Measurements from ENCODE around the gene TBX3.

The TBX3 gene

DNA sequence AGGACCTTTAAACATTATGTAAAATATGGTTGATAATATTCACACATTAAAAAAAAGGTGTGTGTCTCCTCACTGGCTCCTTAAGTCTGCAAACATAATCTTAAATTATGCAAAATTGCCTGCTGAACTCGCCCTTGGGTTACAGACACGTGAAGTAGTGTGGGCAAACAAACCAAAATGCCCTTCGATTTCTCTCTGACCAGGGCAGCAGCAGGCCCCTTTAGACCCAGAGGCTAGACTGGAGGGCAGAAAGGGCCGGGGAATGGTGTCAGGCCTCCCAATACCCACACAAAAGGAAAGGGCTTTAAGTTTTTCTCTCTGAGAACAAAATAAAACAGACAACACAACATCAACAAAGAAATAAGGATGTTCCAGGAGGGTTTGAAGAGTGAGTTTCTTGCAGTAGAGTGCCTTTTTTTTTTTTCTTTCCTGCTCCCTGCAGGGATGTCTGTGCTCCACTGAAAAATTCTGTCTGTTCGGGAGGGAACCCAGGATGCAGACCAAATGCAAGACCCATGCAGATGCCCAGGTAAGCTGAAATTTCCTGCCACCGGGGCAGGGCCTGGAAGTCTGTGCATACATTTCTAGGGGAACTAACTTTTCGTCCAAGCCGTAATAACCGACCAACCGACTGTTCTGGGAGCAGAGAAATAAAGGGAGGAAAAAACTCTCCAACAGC lies 1.7 kb downstream of the TBX3 start:
- no peak for DNase-seq

DNA sequence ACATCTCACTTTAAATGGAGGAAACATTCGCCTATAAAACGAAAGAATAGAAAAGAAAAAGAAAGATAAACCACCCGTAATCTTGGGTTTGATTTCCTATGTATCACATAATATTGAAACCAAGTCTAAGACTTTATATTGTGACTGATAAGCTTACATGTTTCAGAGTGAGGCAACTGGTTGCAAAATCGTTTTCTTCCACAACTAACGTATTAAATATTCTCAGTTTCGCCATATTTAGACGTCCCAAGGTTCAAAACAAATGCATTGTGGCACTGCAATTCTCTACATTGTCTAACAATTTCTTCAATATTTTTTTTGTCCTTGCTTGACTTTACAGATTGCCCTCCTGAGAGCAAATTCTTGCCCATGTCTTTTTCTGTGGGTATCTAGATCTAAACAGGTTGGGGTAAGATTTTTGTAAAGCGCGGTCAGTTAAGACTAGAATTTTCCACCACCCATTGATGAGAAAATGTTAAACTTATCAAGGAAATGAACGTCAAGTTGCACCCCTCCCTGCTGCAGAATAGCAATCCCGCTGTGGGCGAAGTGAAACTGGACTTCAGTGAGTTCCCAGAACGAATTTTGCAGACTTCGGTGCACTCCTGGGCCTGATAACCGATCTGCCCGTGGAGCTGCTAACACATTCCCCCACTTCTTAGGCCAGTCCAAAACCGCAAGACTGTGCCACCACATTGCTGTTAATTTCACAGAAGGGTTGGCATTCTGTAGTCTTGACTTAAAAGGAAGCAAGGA lies 2.7 kb downstream of the TBX3 start:
- DNase-seq = peak; percentile 46

DNA sequence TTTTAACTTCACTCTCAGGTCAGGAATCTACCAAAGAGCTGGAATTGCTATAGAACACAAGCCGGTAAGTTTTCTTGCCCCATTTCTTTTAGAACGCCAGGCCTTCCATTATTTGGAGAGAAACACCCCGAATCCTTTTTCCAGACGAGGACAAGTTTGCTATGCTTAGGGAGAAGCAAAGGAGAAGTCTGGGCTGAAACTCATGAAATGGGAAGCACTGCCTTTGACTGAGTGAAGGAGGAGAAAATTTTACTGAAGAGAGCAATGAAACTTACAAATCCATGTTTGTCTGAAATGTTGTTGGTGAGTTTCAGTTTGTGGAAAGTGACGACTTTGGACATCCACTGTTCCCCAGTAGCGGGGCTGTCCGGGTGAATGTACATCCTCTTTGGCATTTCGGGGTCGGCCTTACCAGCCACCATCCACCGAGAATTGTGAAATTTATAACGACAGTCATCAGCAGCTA lies 3.3 kb downstream of the TBX3 start:
- DNase-seq = no peak

DNA sequence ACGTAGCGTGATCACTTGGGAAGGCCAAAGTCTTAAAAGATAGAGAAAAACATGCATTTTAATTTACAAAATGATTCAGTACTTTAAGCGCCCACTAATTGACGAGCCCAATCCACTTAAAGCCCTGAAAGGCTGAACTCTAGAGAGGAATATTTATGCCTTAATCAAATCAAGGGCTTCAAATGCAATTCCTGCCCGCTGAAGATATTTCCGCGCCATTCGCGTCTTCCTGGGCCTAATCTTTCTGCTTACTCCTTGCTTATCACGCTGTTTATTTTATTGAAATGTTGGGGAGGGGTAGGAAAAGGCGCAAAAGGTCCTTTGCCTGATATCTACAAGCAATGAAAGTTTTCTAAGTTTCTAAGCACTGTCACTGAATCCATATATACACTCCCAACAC lies 4.0 kb downstream of the TBX3 start:
- DNase-seq = no peak

DNA sequence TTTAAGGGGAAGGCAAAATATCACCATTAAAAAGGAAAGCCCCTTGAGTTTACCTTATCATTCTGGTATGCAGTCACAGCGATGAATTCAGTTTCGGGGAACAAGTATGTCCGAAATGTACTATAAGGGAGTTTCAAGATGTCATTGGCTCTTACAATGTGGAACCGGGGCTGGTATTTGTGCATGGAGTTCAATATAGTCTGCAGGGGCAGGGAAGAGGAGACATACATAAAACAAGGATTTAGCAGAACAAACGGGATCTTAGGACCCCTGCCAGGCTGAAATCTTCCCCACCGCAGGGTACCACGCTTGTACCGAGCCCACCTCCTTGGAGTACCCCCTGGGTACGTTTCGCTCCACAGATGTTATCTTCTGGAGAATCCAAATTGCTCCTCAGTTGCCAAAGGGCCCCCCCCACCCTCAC lies 4.5 kb downstream of the TBX3 start:
- DNase-seq = no peak

DNA sequence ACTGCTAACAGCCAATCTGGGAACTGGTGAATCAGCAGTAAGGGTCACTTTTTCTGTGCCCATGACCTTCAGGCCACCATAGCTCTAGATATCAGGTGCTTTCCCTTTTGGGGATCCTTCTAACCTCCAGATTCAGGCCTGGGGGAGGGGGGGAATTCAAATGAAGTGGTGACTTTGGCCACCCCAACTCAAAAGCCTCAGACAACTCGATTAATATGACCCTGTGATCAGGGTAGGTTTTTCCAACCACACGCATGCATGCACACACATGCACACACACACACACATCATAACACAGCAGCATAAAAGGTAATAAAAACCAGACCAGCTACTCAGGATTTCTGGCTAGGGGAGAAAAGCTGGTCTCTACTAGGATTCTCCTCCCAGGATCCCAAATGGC lies 5.3 kb downstream of the TBX3 start:
- DNase-seq = no peak

DNA sequence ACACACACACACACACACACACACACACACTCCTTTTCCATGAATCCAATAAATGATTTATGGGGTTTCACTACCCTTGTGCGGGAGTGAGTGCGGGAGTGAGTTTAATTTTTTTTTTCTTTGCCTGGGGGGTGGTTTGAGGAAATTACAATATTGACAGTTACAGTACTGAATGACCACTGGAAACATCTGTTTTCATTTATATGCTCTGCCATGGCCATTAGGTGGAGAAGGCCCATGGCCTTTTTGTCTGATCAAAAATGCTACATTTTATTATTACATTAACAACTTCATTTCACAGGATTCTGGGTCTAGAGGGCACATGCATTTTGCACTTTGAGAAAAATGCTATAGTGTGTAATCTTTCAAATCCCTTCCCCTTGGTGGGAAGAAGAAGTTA lies 5.9 kb downstream of the TBX3 start:
- no peak for DNase-seq

DNA sequence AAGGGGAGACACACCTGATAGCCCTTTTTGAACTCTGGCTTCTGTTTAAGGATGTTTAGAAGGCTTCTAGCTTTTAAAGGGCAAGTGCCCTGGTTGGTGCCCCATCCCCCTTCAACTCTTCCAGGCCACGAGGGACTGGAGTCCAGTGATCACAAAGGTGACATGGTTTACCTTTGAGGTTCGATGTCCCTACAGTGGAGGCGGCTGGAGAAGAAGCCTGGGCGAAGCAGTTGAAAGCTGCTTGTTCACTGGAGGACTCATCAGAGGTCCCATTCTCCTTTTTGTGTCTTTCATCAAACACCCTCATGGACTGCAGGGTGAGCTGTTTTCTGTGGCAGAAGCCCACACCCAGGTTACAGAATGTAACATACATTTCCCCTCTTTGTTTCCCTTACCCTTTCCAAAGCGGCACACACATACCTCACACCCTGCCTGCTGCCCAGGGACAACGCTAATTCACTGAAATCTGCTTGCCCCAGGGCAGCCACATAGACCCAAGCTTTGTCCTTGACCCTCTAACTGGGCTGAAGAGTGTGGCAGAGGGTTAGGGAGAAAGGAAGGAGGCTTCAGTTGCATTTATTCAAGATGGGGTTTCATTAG lies 7.7 kb downstream of the TBX3 start:
- no peak for DNase-seq

DNA sequence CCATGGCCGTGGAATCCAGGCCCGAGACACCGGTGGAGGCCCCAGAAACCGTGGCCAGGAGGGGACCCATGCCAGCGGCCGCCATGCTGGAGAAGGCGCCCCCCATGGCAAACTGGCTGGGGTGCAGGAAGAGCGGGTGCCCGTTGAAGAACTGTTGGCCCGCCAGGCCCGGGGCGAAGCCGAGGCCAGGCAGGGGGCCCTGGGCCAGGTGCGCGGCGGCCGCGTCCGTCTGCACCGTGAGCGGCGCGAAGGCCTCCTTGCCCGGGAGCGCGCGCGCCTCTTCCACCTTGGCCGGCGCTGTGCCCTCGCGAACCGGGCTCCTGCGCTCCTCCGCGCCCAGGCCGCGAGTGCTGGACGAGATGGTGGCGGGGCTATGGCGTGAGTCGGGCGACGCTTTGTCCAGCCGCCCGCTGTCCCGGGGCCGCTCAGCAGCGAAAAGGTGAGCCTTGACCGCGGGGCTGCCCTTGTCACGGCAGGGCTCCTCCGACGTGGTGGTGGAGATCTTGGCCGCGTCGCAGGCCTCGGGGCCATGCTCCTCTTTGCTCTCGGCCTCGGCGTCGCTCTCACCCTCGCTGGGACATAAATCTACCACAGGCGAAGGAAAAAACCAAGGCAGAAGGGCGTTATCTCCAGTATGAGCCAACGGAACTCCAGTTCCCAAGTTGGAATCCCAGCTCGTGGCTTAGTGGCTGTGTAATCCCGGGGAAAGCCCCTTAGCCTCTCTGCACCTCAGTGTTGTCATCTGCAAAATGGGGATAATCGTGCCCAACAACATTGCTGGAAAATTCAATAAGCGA lies 9.5 kb downstream of the TBX3 start:
- no peak for DNase-seq

DNA sequence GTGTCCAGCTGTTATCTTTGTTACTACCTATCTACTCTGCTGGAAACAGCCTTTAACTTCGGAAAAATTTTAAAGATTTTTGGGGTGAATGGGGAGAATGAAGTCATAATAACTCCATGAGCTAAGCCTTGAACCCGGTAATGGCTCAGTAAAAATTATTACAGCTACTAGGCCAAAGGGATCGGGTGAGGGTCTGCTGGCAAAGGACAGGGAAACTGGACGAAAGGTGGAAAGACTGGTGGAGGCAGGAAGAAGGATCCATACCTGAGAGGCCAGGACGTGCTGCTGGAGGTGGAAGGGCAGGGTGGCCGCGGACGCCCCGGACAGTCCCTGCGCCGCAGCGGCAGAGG lies 10.1 kb downstream of the TBX3 start:
- DNase-seq = no peak

DNA sequence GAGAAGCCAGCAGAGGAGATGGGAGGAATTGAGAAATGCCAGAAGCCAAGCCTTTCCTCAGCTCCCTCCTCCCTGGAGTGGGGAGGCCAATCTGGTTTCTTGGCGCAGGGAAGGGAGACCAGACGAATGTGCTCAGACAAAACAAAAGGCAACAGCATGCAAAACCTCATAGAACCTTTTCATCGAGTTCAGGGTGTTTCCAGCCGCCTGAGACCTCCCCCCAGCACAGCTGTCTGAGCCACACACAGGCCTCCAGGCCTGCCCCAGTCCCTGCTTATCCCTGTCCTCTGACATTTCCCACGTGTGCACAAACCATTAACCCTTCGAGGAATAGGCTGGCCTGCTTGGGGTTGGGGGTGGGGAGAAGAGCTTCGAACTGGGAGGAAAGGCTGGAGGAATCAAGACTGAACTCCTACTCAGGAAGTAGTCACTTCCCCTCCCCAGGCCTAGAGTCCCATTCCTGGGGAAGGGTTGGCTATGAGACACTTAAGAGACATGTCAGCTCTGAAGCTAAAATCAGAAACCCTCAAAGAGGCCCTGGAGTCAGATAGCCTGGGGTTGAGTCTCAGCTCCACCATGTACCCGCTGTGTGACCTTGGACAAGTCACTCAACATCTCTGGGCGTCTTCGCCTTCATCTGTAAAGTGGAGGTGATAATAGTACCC lies 10.7 kb downstream of the TBX3 start:
- DNase-seq = peak; percentile 73

DNA sequence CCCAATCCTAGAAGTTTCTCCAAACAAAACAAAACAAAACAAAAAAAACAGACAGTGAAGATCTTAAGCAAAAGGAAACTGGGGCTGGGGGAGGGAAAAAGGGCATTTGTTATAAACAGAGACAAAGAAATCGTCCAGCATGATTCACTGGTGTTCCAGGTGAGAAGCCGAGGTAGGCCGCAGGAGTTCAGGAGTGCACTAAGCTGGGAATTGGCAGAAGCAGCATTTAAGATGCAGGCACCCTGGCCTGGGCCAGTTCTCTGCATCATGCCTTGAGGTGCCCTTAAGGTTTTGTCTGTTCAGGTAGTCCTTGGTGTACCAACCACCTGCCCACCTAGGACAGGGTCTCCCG lies 11.2 kb downstream of the TBX3 start:
- DNase-seq = no peak

DNA sequence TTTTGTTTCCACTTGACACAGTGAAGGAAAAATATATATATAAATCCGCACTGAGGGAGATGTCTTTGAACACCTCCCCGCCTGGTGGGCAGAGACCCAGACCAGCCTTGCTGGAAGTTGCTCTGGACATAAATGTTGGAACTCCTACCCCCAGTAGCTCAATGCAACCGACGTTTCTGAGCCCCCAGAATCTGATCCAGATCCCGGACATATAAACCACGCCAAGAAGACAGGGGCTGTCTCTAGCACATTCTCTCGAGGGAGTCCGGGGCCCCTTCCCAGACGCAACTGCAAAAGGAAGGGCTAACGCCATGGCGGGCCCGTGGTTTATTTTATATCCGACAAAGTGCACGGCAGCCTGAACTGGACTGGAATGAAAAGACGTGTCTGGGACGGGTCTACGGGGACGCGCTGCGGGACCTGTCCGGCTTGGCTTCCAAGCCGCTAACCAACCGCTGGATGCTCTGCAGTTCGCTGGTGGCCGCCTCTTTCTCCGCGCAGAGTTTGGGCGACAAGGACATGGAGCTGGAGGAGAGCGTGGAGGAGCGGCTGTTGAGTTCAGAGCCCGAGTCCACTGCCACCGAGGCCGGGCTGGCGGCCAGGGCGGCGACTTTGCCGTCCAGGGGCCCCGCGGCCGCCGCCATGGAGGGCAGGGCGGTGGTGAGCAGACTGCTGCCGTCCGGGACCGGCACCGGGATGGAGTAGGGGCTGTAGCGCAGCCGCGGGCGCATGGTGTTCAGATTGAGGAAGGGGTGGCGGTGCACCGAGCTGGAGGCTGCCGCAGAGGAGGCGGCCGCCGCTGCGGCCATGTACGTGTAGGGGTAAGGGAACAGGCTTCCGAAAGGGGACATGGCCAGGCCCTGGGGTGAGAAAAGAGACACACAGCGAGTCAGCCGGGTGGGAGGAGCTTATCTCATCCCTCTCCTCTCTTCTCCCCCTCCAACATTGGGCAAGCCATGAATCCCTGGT lies 12.2 kb downstream of the TBX3 start:
- DNase-seq = no peak

DNA sequence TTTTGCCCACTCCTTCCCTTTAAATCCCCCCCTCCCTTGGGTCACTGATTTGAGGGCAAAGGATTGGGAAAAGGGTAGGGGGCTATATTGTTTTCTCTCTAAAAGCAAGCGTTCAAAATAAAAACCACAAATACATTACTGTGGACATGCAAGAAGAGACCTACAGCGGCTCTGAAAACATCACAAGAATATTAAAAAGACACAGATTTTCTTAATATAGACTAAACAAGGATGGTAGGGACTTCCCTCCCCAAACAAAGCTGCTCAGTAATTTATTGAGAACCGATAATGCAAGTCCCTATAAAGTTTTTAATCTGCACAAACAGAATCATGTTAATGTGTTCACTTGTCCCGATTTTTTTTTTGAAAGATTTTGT lies 12.9 kb downstream of the TBX3 start:
- no peak for DNase-seq

DNA sequence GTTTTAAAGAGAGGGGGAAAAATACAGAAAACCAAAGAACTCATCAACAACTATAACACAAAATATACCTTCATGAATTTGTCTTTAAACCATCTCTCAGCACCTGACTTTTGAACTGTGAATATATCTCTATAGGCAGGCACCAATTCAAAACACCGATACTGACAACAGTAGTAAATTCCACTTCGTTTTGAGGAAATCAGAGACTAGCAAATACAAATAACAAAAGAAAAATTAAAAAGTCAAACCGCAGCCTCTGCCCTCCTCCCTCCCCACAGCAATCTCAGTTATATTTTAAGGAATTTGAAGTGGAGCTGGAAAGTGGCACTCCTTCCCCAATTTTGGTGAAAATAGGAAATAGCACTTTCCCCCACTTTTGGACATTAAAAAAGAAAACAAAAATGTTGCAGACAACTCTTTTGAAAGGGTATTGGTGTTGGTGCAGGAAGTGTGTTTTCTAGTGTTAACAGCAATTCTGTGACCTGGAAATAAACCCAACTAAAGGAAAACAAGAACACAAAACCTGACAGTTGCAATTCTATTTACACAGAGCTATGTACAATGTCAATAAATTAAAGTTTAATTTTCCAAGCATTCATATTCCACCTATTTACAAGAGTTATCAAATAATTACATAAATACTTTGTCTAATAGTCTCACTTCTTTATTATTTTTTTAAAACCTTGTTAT lies 13.5 kb downstream of the TBX3 start:
- no peak for DNase-seq

DNA sequence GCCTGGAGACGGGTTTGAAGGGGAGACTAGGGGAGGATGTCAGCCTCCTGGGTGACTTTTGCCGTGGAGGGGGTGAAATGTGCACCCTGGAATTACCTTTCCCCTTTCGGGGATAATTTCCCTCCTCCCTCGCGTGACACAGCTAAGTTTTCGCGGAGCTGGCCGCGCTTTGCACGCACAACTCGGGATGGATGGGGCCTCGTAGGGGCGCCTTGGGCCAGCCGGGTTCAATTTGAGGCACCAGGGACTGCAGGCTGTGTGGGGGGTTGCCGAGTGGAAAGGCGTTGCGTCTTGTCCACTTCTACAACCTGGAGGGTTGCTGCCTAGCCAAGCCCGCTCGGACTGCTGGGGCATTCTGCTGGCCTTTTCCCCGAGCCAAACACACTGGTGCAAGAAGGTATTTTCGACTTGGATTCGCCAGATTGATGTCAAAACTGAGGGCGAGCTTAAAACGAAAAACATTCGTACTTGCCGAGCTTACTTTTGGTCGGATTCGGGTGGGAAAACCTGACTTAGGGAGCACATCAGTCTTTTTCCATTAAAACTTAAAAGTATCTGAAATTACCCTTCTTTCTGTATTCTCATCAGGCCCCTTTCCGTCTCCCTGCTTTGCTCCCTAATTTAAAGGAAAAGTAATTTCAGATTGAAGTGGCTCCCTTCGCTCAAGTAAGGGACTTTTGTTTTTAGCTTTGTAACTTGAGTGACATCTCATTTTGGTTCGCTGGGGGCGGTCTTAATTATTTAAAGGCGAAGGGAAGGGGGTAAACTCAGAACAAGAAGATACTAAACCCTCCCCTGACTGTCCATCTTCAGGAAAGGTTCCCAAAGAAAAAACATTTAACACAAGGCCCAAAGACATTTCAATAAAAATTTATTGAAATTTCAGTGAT lies 14.3 kb downstream of the TBX3 start:
- no peak for DNase-seq

DNA sequence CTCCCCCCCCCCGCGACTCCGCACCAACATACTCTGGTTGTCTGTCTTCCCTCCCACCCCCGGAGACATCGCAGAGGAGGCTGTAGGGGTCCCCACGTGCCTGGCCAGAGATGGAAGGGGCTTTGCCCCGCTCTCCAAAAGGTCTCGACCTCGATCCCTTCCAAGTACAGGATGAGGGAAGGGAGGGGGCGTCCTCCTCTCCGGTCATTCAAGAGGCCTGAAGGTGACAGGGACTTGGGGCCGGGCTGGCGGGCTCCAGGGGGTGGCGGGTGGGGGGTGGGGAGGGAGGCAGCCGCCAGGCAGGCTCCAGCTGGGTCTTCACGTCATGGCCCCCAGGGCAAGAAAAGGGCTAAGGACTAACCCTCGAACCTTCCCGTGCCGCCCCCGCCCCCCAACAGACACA lies 15.1 kb downstream of the TBX3 start:
- no peak for DNase-seq

DNA sequence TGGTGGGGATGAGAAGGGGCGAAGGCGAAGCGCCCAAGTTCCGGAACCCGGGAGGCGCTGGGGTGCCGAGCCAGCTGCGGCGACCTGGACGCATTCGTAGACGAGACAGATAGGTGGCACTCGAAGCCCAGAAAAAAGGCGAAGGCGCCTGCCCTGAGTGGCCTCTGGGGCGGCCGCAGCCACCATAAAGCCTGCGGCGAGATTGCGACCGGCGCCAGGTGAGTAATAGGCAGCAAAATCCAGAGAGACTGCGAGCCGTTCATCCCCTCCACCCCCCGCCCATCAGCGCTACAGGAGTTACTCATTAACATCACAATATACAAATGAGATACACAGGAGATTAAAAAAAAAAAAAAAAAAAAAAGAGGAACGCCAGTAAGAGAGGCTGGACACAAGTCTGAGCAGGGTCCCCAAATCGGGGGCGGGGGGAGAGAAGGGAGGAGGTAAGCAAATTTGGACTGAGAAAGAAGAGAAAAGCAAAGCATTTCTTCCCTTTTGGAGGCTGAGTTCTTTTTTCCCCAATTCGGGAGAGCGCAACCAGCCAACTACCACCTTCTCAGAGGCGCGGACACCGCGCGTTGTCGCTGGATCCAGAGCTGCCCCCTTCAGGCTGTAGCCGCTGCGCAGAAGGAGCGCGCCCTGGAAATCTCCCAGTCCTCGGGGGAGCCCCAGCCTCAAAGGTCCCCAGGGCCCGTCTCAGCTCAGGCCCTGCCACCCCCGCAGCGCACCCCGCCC lies 15.7 kb downstream of the TBX3 start:
- DNase-seq = peak; percentile 88

DNA sequence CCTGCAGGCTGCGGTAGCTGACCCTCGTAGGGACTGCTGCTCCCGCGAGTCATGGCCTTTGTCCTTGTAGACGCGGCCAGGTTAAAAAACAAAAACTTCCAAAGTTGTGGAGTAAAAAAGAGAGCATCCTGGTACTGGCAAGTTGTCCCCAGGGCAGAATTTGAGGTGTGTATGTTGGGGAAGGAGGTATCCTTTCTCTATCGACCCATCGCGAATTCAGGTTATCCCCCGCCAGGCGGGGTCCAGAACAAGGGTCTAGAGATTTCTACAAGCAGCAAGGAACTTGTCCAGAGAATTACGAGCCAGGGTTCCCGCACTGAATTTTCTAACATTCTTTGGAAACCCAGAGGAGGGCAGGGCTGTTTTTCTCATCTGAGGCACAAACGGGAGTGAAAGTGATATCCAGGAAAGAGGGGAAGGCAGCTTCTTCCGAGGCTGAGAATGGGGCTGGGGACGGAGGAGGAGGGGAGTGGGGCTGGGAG lies 16.3 kb downstream of the TBX3 start:
- DNase-seq = no peak

Measured in right hindlimb (tissue), 1 donor.